SH-SY5Y (cell line): ENCODE results near the gene ANXA9.

ENCODE experiments used
- GATA2 ChIP-seq: IDR thresholded peaks from 2 replicates; pipeline ENCODE4 v1.6.1; 2011; ENCODE audit warnings: mild to moderate bottlenecking, low read depth, low read length
- GATA3 ChIP-seq: IDR thresholded peaks from 2 replicates; pipeline ENCODE4 v1.6.1; 2011; ENCODE audit warnings: low read depth, mild to moderate bottlenecking, low read length, moderate library complexity

GRCh38 chr1:150964164-150964489 is 18.0 kb upstream of the ANXA9 start:
- TF ChIP-seq GATA2 (no peak), GATA3 (no peak)
